NCI-H146 (cell line): ENCODE results near the gene EPS8L3.
A peak's percentile ranks its signal among the peaks of the same experiment; 100 is the strongest.

Experiments used
- DNase-seq: peaks from one replicate; lab custom pipeline; 2025; lab: John Stamatoyannopoulos, UW

The EPS8L3 gene

GRCh38 chr1:109793486-109794318 lies 30.0 kb upstream of the EPS8L3 start:
- peak; percentile 94 for DNase-seq

- DNase-seq = no peak
Measured at GRCh38 chr1:109793089-109793485, 29.4 kb upstream of the EPS8L3 start.

- peak; percentile 39 for DNase-seq
Measured at GRCh38 chr1:109792056-109792831, 28.5 kb upstream of the EPS8L3 start.

- no peak for DNase-seq
Measured at GRCh38 chr1:109791495-109792043, 27.8 kb upstream of the EPS8L3 start.

- DNase-seq = peak; percentile 18
Measured at GRCh38 chr1:109790735-109791494, 27.2 kb upstream of the EPS8L3 start.

- no peak for DNase-seq
Measured at GRCh38 chr1:109790329-109790728, 26.6 kb upstream of the EPS8L3 start.

- no peak for DNase-seq
Measured at GRCh38 chr1:109789551-109790180, 25.9 kb upstream of the EPS8L3 start.

GRCh38 chr1:109788695-109789521 lies 25.2 kb upstream of the EPS8L3 start:
- DNase-seq = peak; percentile 78

GRCh38 chr1:109787845-109788601 lies 24.3 kb upstream of the EPS8L3 start:
- DNase-seq = no peak

GRCh38 chr1:109787211-109787844 lies 23.6 kb upstream of the EPS8L3 start:
- no peak for DNase-seq

- DNase-seq = no peak
Measured at GRCh38 chr1:109786531-109787021, 22.9 kb upstream of the EPS8L3 start.

- no peak for DNase-seq
Measured at GRCh38 chr1:109786112-109786480, 22.4 kb upstream of the EPS8L3 start.

- no peak for DNase-seq
Measured at GRCh38 chr1:109785446-109786111, 21.9 kb upstream of the EPS8L3 start.

GRCh38 chr1:109784551-109785252 lies 21.0 kb upstream of the EPS8L3 start:
- peak; percentile 44 for DNase-seq

GRCh38 chr1:109783436-109783835 lies 19.7 kb upstream of the EPS8L3 start:
- no peak for DNase-seq

GRCh38 chr1:109782927-109783326 lies 19.2 kb upstream of the EPS8L3 start:
- DNase-seq = no peak

GRCh38 chr1:109782514-109782913 lies 18.8 kb upstream of the EPS8L3 start:
- peak; percentile 28 for DNase-seq

- no peak for DNase-seq
Measured at GRCh38 chr1:109781806-109782205, 18.1 kb upstream of the EPS8L3 start.
